ENCODE data around the gene SCAI. TPM values are rescaled to one million over a fixed set of nuclear protein-coding genes. Genes with fewer than 3 reads are reported as not detected.
A peak's percentile ranks its signal among the peaks of the same experiment; 100 is the strongest.
"Not testable (repeated sequence)": the region's sequence is repeated elsewhere in the genome, so short reads cannot be mapped to it uniquely, and the experiment has no call there.

The SCAI gene
- total and polyA plus RNA-seq, 7 donors, result 0.39 to 5.2 (median 1.8) TPM

GRCh38 chr9:125119643-125120286 is 23.6 kb downstream of the SCAI start:
- Histone ChIP-seq H3K9me3 (no peaks in the 10 kb centered on the region), H3K36me3 (ENCODE audit: insufficient read depth in 1 of 2, low read depth in 1 of 2) (no peaks in the 10 kb centered on the region), H3K27me3 (ENCODE audit: insufficient read depth in 3 of 3, low read length in 2 of 3) (no peaks in the 10 kb centered on the region), H3K4me1 (peaks cover 5% of the 10 kb centered on the region), H3K4me3 (no peak overlapping the region), H3K27ac (no peak overlapping the region)
- peak in 2 of 4 donors; percentile 60 to 61 for ATAC-seq
- WGBS, 3 donors, result 37 to 73% (median 48%) methylated on average over 4 of the region's 4 CpGs
- no peak for TF ChIP-seq CTCF (IDR thresholded peaks at IDR 0.05)
- no peak for DNase-seq
- intact Hi-C loops (cut with DNase I), result no loop called here

GRCh38 chr9:125118696-125119095 is 24.6 kb downstream of the SCAI start:
- 95 to 96% (median 95%) methylated on average over 2 of the region's 2 CpGs for WGBS, 3 donors
- H3K4me3 ChIP-seq; H3K27ac ChIP-seq; ATAC-seq; intact Hi-C loops (cut with DNase I); DNase-seq; H3K27me3 ChIP-seq (ENCODE audit: insufficient read depth in 3 of 3, low read length in 2 of 3); H3K4me1 ChIP-seq; H3K9me3 ChIP-seq; H3K36me3 ChIP-seq (ENCODE audit: insufficient read depth in 1 of 2, low read depth in 1 of 2): not testable (repeated sequence)

- 84 to 98% (median 96%) methylated on average over 4 of the region's 4 CpGs for WGBS, 3 donors
These were observed 28.8 kb downstream of the SCAI start for GRCh38 chr9:125114503-125114902.

GRCh38 chr9:125110464-125110863 is 32.9 kb downstream of the SCAI start:
- no peak overlapping the region for H3K4me3 ChIP-seq
- H3K27ac ChIP-seq, result no peak overlapping the region
- no peaks in the 10 kb centered on the region for H3K9me3 ChIP-seq
- H3K4me1 ChIP-seq, result no peaks in the 10 kb centered on the region
- TF ChIP-seq CTCF (IDR thresholded peaks at IDR 0.05), result no peak
- 96 to 100% (median 100%) methylated on average over 2 of the region's 2 CpGs for WGBS, 3 donors
- intact Hi-C loops (cut with DNase I), result no loop called here
- no peaks in the 10 kb centered on the region for H3K27me3 ChIP-seq (ENCODE audit: insufficient read depth in 3 of 3, low read length in 2 of 3)
- ATAC-seq (no peak), DNase-seq (no peak)
- H3K36me3 ChIP-seq (ENCODE audit: insufficient read depth in 1 of 2, low read depth in 1 of 2), result no peaks in the 10 kb centered on the region

More at GRCh38 chr9:125114503-125114902, 28.8 kb downstream of the SCAI start:
- H3K9me3 ChIP-seq; ATAC-seq; H3K27me3 ChIP-seq (ENCODE audit: insufficient read depth in 3 of 3, low read length in 2 of 3); H3K27ac ChIP-seq; H3K4me3 ChIP-seq; intact Hi-C loops (cut with DNase I); H3K4me1 ChIP-seq; DNase-seq; H3K36me3 ChIP-seq (ENCODE audit: insufficient read depth in 1 of 2, low read depth in 1 of 2): not testable (repeated sequence)

GRCh38 chr9:125108541-125108940 is 34.8 kb downstream of the SCAI start:
- ATAC-seq; DNase-seq; H3K9me3 ChIP-seq; intact Hi-C loops (cut with DNase I); H3K4me3 ChIP-seq; H3K27ac ChIP-seq; H3K36me3 ChIP-seq (ENCODE audit: insufficient read depth in 1 of 2, low read depth in 1 of 2); H3K27me3 ChIP-seq (ENCODE audit: insufficient read depth in 3 of 3, low read length in 2 of 3): not testable (repeated sequence)
- H3K4me1 ChIP-seq, result peaks cover 13% of the 10 kb centered on the region
- WGBS, 3 donors, result 97 to 99% (median 97%) methylated on average over 22 to 26 of the region's 33 CpGs

- H3K27ac ChIP-seq, result no peak overlapping the region
These were observed 36.9 kb downstream of the SCAI start for GRCh38 chr9:125106285-125106893.

More at GRCh38 chr9:125106285-125106893, 36.9 kb downstream of the SCAI start:
- no peak for TF ChIP-seq CTCF (IDR thresholded peaks at IDR 0.05)
- ATAC-seq (no peak), DNase-seq (no peak)
- intact Hi-C loops (cut with DNase I), result no loop called here
- no peaks in the 10 kb centered on the region for H3K9me3 ChIP-seq
- H3K27me3 ChIP-seq (ENCODE audit: insufficient read depth in 3 of 3, low read length in 2 of 3), result no peaks in the 10 kb centered on the region
- peaks cover 20% of the 10 kb centered on the region for H3K4me1 ChIP-seq
- H3K4me3 ChIP-seq, result no peak overlapping the region
- no peaks in the 10 kb centered on the region for H3K36me3 ChIP-seq (ENCODE audit: insufficient read depth in 1 of 2, low read depth in 1 of 2)

Data from psoas muscle (tissue), 8 donors.